IPS-NIHi7 (cell line): ENCODE results near the gene ECHDC3.

Experiments used
- DNase-seq: peaks from one replicate; pipeline ENCODE4 v3.0.0; 2012; ENCODE audit warnings: mixed read lengths; ENCODE audit errors: extremely low spot score

The ECHDC3 gene

GRCh38 chr10:11750420-11750819, 8.2 kb downstream of the ECHDC3 start:
- DNase-seq = no peak

GRCh38 chr10:11754173-11754572, 12.0 kb downstream of the ECHDC3 start:
- no peak for DNase-seq

- DNase-seq = no peak
Measured at GRCh38 chr10:11754620-11755019, 12.4 kb downstream of the ECHDC3 start.

GRCh38 chr10:11755512-11756263, 13.5 kb downstream of the ECHDC3 start:
- no peak for DNase-seq

- DNase-seq = no peak
Measured at GRCh38 chr10:11756766-11757315, 14.7 kb downstream of the ECHDC3 start.

- DNase-seq = no peak
Measured at GRCh38 chr10:11757454-11757820, 15.3 kb downstream of the ECHDC3 start.

- DNase-seq = peak; percentile 91
Measured at GRCh38 chr10:11757821-11758463, 15.8 kb downstream of the ECHDC3 start.

- no peak for DNase-seq
Measured at GRCh38 chr10:11758527-11759236, 16.5 kb downstream of the ECHDC3 start.

GRCh38 chr10:11759347-11759746, 17.2 kb downstream of the ECHDC3 start:
- no peak for DNase-seq

- DNase-seq = no peak
Measured at GRCh38 chr10:11760151-11760550, 18.0 kb downstream of the ECHDC3 start.

GRCh38 chr10:11760861-11761260, 18.7 kb downstream of the ECHDC3 start:
- no peak for DNase-seq

- no peak for DNase-seq
Measured at GRCh38 chr10:11761431-11761830, 19.2 kb downstream of the ECHDC3 start.

GRCh38 chr10:11762706-11763500, 20.7 kb downstream of the ECHDC3 start:
- DNase-seq = no peak

GRCh38 chr10:11763501-11763861, 21.3 kb downstream of the ECHDC3 start:
- DNase-seq = no peak

- no peak for DNase-seq
Measured at GRCh38 chr10:11765141-11765540, 23.0 kb downstream of the ECHDC3 start.

- no peak for DNase-seq
Measured at GRCh38 chr10:11772575-11773288, 30.6 kb downstream of the ECHDC3 start.

- no peak for DNase-seq
Measured at GRCh38 chr10:11773761-11774441, 31.7 kb downstream of the ECHDC3 start.

- DNase-seq = no peak
Measured at GRCh38 chr10:11775412-11775811, 33.2 kb downstream of the ECHDC3 start.

- no peak for DNase-seq
Measured at GRCh38 chr10:11776080-11776479, 33.9 kb downstream of the ECHDC3 start.

- no peak for DNase-seq
Measured at GRCh38 chr10:11781114-11781513, 38.9 kb downstream of the ECHDC3 start.
